HepG2 (cell line): Measurements from ENCODE around the gene ACADSB.

ENCODE experiments used
- NFRKB ChIP-seq: fragments of 450-650 bp; IDR thresholded peaks from 2 replicates; pipeline ENCODE4 v1.6.1; 2017
- ZNF777 ChIP-seq: sonication (generic); formaldehyde crosslinking; IDR thresholded peaks from 2 replicates; pipeline ENCODE4 v1.4.0; 2020; ENCODE audit warnings: missing genetic modification reagents

DNA sequence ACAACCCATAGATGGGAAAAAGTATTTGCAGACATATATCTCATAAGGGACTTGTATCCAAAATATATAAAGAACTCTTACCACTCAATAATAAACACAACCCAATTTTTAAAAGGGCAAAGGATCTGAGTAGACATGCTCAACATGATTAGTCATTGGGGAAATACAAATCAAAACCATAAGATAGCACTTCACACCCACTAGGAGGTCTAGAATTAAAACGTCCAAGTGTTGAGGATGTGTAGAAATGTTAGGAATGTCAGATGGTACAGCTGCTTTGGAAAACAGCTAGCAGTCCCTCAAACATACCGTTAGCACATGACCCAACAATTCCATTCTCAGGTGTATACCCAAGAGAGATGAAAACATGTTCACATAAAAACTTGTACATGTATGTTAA lies 20.3 kb upstream of the ACADSB start:
- TF ChIP-seq ZNF777 (CRISPR knock-in tag) (no peak), NFRKB (no peak)
